ENCODE results near the gene SPTSSB. TPM values are rescaled to one million over a fixed set of nuclear protein-coding genes. Genes with fewer than 3 reads are reported as not detected.

SPTSSB gene
- total and polyA plus RNA-seq, 2 donors from 2014 or later, result 0.52 to 7.8 TPM

- Histone ChIP-seq H3K27me3 (ENCODE audit: control insufficient read depth, insufficient read depth, low read length) (no peaks in the 10 kb centered on the region), H3K4me1 (ENCODE audit: control insufficient read depth in 2 of 3, insufficient read depth in 2 of 3, low read depth in 1 of 3, low read length in 3 of 3) (no peaks in the 10 kb centered on the region), H3K27ac (ENCODE audit: low read depth in 2 of 2, low read length in 2 of 2) (no peak overlapping the region), H3K9me3 (ENCODE audit: control insufficient read depth in 2 of 3, insufficient read depth in 1 of 3, low read length in 3 of 3) (peaks cover 0 to 3% (median 2%) of the 10 kb centered on the region in 3 donors), H3K36me3 (ENCODE audit: control insufficient read depth in 2 of 3, insufficient read depth in 3 of 3, low read length in 3 of 3) (no peaks in the 10 kb centered on the region), H3K4me3 (ENCODE audit: low read length in 3 of 3) (no peak overlapping the region), H3K9ac (ENCODE audit: low read length in 3 of 3) (no peak overlapping the region)
- DNase-seq (no peak), FAIRE-seq (no peak)
- TF ChIP-seq, protein P1, sequence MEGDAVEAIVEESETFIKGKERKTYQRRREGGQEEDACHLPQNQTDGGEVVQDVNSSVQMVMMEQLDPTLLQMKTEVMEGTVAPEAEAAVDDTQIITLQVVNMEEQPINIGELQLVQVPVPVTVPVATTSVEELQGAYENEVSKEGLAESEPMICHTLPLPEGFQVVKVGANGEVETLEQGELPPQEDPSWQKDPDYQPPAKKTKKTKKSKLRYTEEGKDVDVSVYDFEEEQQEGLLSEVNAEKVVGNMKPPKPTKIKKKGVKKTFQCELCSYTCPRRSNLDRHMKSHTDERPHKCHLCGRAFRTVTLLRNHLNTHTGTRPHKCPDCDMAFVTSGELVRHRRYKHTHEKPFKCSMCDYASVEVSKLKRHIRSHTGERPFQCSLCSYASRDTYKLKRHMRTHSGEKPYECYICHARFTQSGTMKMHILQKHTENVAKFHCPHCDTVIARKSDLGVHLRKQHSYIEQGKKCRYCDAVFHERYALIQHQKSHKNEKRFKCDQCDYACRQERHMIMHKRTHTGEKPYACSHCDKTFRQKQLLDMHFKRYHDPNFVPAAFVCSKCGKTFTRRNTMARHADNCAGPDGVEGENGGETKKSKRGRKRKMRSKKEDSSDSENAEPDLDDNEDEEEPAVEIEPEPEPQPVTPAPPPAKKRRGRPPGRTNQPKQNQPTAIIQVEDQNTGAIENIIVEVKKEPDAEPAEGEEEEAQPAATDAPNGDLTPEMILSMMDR (IDR thresholded peaks at IDR 0.05; ENCODE audit: borderline replicate concordance, extremely low read depth, insufficient read depth), result no peak
- intact Hi-C loops (cut with DNase I), result no loop called here
These were observed 60.5 kb downstream of the SPTSSB start for GRCh38 chr3:161310649-161311423.

DNA sequence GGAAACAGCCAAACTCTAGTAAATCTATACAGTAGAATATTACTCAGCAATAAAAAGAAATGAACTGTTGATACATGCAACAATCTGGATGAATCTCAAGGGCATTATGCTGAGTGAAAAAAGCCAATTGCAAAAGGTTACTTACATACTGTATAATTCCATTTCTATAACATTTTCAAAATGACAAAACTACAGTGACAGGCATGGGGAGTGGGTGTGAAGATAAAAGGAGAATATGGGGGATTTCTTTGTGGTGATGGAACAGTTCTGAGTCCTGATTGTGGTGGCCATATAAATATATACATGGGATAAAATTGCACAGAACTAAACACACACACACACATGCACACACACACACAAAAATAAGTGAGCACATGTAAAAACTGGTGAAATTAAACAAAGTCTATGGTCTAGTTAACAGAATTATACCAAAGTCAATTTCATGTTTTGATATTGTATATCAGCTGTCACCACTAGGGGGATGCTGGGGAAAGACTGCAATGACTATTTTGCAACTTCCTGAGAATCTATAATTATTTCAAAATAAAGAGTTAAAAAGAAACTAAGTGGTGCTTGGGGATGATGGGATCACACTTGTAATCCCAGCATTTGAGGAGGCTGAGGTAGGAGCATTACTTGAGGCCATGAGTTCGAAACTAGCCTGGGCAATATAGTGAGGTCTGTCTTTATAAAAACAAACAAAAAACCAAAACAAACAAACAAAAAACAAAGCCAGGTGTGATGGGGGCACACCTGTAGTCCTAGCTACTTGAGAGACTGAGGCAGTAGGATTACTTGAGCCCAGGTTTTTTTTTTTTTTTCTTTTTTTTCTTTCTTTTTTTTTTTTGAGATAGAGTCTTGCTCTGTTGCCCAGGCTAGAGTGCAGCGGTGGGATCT lies 66.0 kb downstream of the SPTSSB start:
- Histone ChIP-seq H3K27ac (ENCODE audit: low read depth in 2 of 2, low read length in 2 of 2) (no peak overlapping the region), H3K4me3 (ENCODE audit: low read length in 3 of 3) (no peak overlapping the region), H3K9ac (ENCODE audit: low read length in 3 of 3) (no peak overlapping the region), H3K4me1 (ENCODE audit: control insufficient read depth in 2 of 3, insufficient read depth in 2 of 3, low read depth in 1 of 3, low read length in 3 of 3) (no peaks in the 10 kb centered on the region), H3K9me3 (ENCODE audit: control insufficient read depth in 2 of 3, insufficient read depth in 1 of 3, low read length in 3 of 3) (peaks cover 0 to 3% (median 2%) of the 10 kb centered on the region in 3 donors), H3K27me3 (ENCODE audit: control insufficient read depth, insufficient read depth, low read length) (no peaks in the 10 kb centered on the region), H3K36me3 (ENCODE audit: control insufficient read depth in 2 of 3, insufficient read depth in 3 of 3, low read length in 3 of 3) (no peaks in the 10 kb centered on the region)
- intact Hi-C loops (cut with DNase I), result no loop called here
- FAIRE-seq (no peak), DNase-seq (no peak)
- TF ChIP-seq, protein P1 (IDR thresholded peaks at IDR 0.05; ENCODE audit: borderline replicate concordance, extremely low read depth, insufficient read depth), result peak; percentile 32

- intact Hi-C loops (cut with DNase I), result no loop called here
- H3K9me3 ChIP-seq (ENCODE audit: control insufficient read depth in 2 of 3, insufficient read depth in 1 of 3, low read length in 3 of 3), result peaks cover 0 to 14% (median 0%) of the 10 kb centered on the region in 3 donors
- TF ChIP-seq, protein P1 (IDR thresholded peaks at IDR 0.05; ENCODE audit: borderline replicate concordance, extremely low read depth, insufficient read depth), result no peak
- no peak overlapping the region for H3K9ac ChIP-seq (ENCODE audit: low read length in 3 of 3)
- no peak for DNase-seq
- no peak for FAIRE-seq
- no peaks in the 10 kb centered on the region for H3K4me1 ChIP-seq (ENCODE audit: control insufficient read depth in 2 of 3, insufficient read depth in 2 of 3, low read depth in 1 of 3, low read length in 3 of 3)
- H3K27me3 ChIP-seq (ENCODE audit: control insufficient read depth, insufficient read depth, low read length), result no peaks in the 10 kb centered on the region
- no peaks in the 10 kb centered on the region for H3K36me3 ChIP-seq (ENCODE audit: control insufficient read depth in 2 of 3, insufficient read depth in 3 of 3, low read length in 3 of 3)
- H3K4me3 ChIP-seq (ENCODE audit: low read length in 3 of 3), result no peak overlapping the region
- H3K27ac ChIP-seq (ENCODE audit: low read depth in 2 of 2, low read length in 2 of 2), result no peak overlapping the region
These were observed 74.5 kb downstream of the SPTSSB start for GRCh38 chr3:161296814-161297213.
